ENCODE measurements around the gene TOR1AIP2. TPM values are rescaled to one million over a fixed set of nuclear protein-coding genes. Genes with fewer than 3 reads are reported as not detected.

The TOR1AIP2 gene
- total and polyA plus RNA-seq, 10 of the 15 experiments (the other 5 are each of a cell fraction or from before 2014, with no cell fraction given): 5.3 to 38.9 (median 15.4) TPM

DNA sequence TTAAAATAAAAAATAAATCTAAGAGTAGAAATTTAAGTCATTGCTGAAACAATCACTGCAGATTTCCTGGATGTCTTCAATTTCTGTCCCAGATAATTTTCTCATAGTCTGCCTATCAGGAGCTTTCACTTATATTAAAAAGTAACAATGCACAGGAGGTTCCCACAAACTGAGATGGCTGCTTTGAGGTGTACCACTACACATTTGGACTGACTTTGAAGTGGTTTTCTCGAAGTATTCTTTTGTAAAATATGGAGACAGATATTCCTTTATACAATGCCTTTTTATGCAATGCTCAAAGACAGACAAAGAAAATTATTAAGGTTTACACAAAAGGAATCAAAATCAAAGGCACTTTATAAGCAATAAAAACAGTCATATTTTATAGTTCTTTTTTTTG lies 24.5 kb downstream of the TOR1AIP2 start:
- Histone ChIP-seq H3K27me3 (replicated peaks in 1 of 2; ENCODE audit: control insufficient read depth in 2 of 2, insufficient read depth in 2 of 2, low read length in 1 of 2) (no peaks in the 10 kb centered on the region), H3K4me2 (ENCODE audit: control insufficient read depth, insufficient read depth) (no peak overlapping the region), H3K9ac (ENCODE audit: control insufficient read depth, insufficient read depth, low read length) (no peak overlapping the region), H3K36me3 (ENCODE audit: control insufficient read depth in 2 of 2, insufficient read depth in 2 of 2, low read length in 1 of 2) (peaks cover 2 to 10% of the 10 kb centered on the region in 2 experiments), H3K27ac (ENCODE audit: control insufficient read depth, insufficient read depth) (no peak overlapping the region), H3K4me1 (ENCODE audit: control insufficient read depth, insufficient read depth, low read length) (no peaks in the 10 kb centered on the region), H3K79me2 (ENCODE audit: control insufficient read depth, insufficient read depth, low read length) (no peaks in the 10 kb centered on the region), H3K4me3 (no peak overlapping the region), H2AFZ (ENCODE audit: control insufficient read depth, low read depth, low read length) (no peak overlapping the region), H3K9me3 (replicated peaks; ENCODE audit: control insufficient read depth, insufficient read depth, low read length) (no peaks in the 10 kb centered on the region), H4K20me1 (ENCODE audit: control insufficient read depth, insufficient read depth) (no peaks in the 10 kb centered on the region)
- in situ Hi-C loops (cut with MboI): loop anchor here (25.0 kb wide), 1 partner anchor 634 kb away; no protein-coding TSS in a partner anchor
- ATAC-seq (no peak), FAIRE-seq (no peak), DNase-seq (ENCODE audit: low read depth, low spot score) (no peak)
- BruUV-seq (replicated peaks): no TSS peak
- intact Hi-C loops (cut with micrococcal nuclease; ENCODE audit: unreplicated experiment): no loop called here
- ChIA-PET POLR2A (no interaction called here), RAD21 (ENCODE audit: unreplicated experiment) (interaction anchor here (1.0 to 1.3 kb wide), 2 partner anchors 39 to 326 kb away, joined by 3 read pairs; no protein-coding TSS in a partner anchor), SMC1A (ENCODE audit: uncharacterized antibody, unreplicated experiment) (interaction anchor here (0.6 to 2.2 kb wide), 5 partner anchors 12 to 241 kb away, joined by 3 to 7 read pairs (median 3); no protein-coding TSS in a partner anchor), CTCF (interaction anchor here (1.1 to 2.7 kb wide), 3 partner anchors 8 to 15 kb away, joined by 3 to 11 read pairs (median 4); no protein-coding TSS in a partner anchor)
- WGBS (ENCODE audit: insufficient coverage, insufficient replicate concordance, low lambda C conversion rate, missing lambda C conversion rate): 46% methylated on average over 1 of the region's 1 CpG
- TF ChIP-seq HCFC1 (IDR thresholded peaks at IDR 0.05; ENCODE audit: low read length) (no peak), ZNF687 (IDR thresholded peaks at IDR 0.05) (no peak), ZBTB4 (CRISPR knock-in tag; IDR thresholded peaks at IDR 0.05) (no peak), HDAC2 (IDR thresholded peaks at IDR 0.05) (no peak)
